Ascending aorta (tissue), 2 donors: Measurements from ENCODE around the gene KLHL14. TPM values are rescaled to one million over a fixed set of nuclear protein-coding genes. Genes with fewer than 3 reads are reported as not detected.

Experiments used
- DNase-seq, 2 donors: peaks; one replicate each; pipeline ENCODE4 v3.0.0-alpha.2; 2019; ENCODE audit warnings: low spot score in 2 of 2
- H3K27ac ChIP-seq, 2 donors: fragments of 200-600 bp; sonication (generic); one replicate each; pipeline ENCODE4 v1.5.1; 2016 to 2017; ENCODE audit warnings: mild to moderate bottlenecking in 1 of 2
- H3K27me3 ChIP-seq: fragments of 200-600 bp; sonication (generic); one replicate; pipeline ENCODE4 v1.5.1; 2017
- H3K36me3 ChIP-seq, 2 donors: fragments of 200-600 bp; sonication (generic); one replicate each; pipeline ENCODE4 v1.5.1; 2016
- H3K4me1 ChIP-seq, 2 donors: fragments of 200-600 bp; sonication (generic); one replicate each; pipeline ENCODE4 v1.5.1; 2016 to 2017; ENCODE audit warnings: mild to moderate bottlenecking in 1 of 2
- H3K4me3 ChIP-seq, 2 donors: fragments of 200-600 bp; sonication (generic); one replicate each; pipeline ENCODE4 v1.5.1; 2016 to 2017; ENCODE audit warnings: mild to moderate bottlenecking in 1 of 2
- H3K9me3 ChIP-seq, 2 donors: fragments of 200-600 bp; sonication (generic); one replicate each; pipeline ENCODE4 v1.5.1; 2016
- CTCF ChIP-seq, 3 experiments: fragments of 200-600 bp in 2 of 3; fragments of 450-650 bp in 1 of 3; sonication (generic) in 2 of 3; IDR thresholded peaks; one replicate each; pipeline ENCODE4 v1.5.1; 2016 to 2019; ENCODE audit warnings: antibody characterized with exemption in 3 of 3, mild to moderate bottlenecking in 1 of 3, moderate library complexity in 1 of 3
- intact Hi-C: fragments of 100-400 bp; cut with DNase I; formaldehyde crosslinking; loops from one replicate; pipeline ENCODE4 v1.15.1; 2023
- total RNA-seq: library from RNA; depleted of rRNA; stranded (reverse); fragments of >200 nt; gene quantifications from one replicate; pipeline ENCODE4 v1.1.0, GENCODE V29; 2016

Gene KLHL14
- total RNA-seq, 1 donor from 2014 or later: not detected

DNA sequence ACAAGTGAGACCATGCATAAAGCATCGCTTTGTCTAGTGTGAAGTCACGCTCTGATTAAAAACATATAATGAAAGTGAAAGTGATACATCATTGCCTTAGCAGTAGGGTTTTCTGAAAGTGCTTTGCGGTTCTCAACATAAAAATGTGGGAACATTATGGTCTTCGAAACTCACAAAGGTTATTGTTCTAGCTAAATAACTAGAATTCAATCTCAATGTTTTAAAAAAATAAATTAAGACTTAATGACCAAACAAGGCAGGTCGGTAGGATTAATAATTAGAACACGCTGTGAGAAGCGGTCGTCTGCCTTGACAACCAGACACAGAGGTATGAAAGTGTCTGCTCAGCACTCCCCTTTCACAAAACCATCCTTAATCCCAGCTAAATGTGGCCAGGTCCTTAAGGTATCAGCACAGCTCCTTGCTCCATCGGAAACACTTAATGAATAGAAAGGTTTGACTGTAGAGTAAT lies 42.2 kb downstream of the KLHL14 start:
- H3K4me3 ChIP-seq: peak overlapping the region; percentile 31 to 52
- H3K27me3 ChIP-seq: no peaks in the 10 kb centered on the region
- H3K27ac ChIP-seq: no peak overlapping the region
- intact Hi-C loops: no loop called here
- H3K36me3 ChIP-seq: no peaks in the 10 kb centered on the region
- no peak for DNase-seq
- no peaks in the 10 kb centered on the region for H3K9me3 ChIP-seq
- no peaks in the 10 kb centered on the region for H3K4me1 ChIP-seq
- no peak for TF ChIP-seq CTCF (IDR thresholded peaks at IDR 0.05)

DNA sequence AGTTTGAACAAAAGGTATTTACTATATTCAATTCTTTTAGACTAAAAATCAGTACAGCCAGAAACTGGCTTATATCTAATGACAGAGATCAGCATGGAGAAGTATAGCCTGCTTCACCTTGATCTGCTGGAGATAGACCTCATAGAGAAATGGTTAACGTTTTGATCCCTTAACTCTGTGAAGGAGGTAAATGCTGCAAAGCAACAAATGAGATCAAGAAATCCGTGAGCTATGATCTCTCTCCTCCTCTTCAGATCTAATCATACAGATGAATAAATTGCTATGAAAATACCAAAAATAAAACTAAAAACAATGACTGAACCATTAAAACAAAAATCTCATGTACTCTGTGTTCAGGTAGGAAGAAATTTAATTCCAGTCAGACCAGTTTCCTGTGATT lies 42.8 kb downstream of the KLHL14 start:
- Histone ChIP-seq H3K9me3 (no peaks in the 10 kb centered on the region), H3K4me3 (peak overlapping the region; percentile 31 to 52), H3K27ac (no peak overlapping the region), H3K4me1 (no peaks in the 10 kb centered on the region), H3K36me3 (no peaks in the 10 kb centered on the region), H3K27me3 (no peaks in the 10 kb centered on the region)
- DNase-seq: no peak
- TF ChIP-seq CTCF (IDR thresholded peaks at IDR 0.05): no peak
- intact Hi-C loops: no loop called here

DNA sequence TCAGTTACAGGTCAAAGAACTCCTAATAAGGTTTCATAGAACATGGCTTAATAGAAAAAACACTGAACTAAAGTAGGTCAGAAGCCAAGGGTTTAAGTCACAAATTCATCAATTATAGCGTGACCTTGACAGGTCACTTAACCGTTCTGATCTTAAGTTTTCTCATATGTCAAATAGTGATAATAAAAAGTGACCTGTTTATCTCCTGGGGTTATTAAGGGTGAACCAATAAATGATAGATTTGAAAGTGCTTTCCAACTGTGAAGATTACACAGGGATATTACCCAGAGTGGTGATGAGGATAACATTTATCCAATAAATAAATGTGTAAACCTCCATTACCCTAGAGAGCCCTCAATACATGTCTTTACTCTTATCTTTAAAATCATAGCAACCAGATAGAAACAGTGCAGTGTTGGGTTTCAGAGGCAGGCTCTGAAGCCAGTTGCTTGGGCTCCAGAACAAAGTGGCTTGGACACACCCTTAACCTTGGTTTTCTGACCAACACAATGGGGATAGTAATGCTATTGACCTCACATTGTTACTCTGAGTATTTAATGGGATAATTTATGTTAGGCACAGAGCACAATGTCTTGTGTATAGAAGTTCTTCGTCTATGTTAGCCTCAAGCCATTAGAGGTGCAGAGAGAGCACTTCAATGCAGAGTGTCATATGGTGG lies 48.6 kb downstream of the KLHL14 start:
- Histone ChIP-seq H3K4me3 (no peak overlapping the region), H3K27me3 (no peaks in the 10 kb centered on the region), H3K4me1 (no peaks in the 10 kb centered on the region), H3K36me3 (no peaks in the 10 kb centered on the region), H3K27ac (no peak overlapping the region), H3K9me3 (no peaks in the 10 kb centered on the region)
- no peak for DNase-seq
- TF ChIP-seq CTCF (IDR thresholded peaks at IDR 0.05): no peak
- intact Hi-C loops: no loop called here

GRCh38 chr18:32722279-32722678 lies 50.5 kb downstream of the KLHL14 start:
- intact Hi-C loops: no loop called here
- Histone ChIP-seq H3K4me3 (no peak overlapping the region), H3K9me3 (no peaks in the 10 kb centered on the region), H3K27me3 (no peaks in the 10 kb centered on the region), H3K4me1 (no peaks in the 10 kb centered on the region), H3K36me3 (no peaks in the 10 kb centered on the region), H3K27ac (no peak overlapping the region)
- no peak for DNase-seq
- no peak for TF ChIP-seq CTCF (IDR thresholded peaks at IDR 0.05)

- H3K36me3 ChIP-seq: no peaks in the 10 kb centered on the region
- no peak for TF ChIP-seq CTCF (IDR thresholded peaks at IDR 0.05)
- no peaks in the 10 kb centered on the region for H3K9me3 ChIP-seq
- no peak overlapping the region for H3K4me3 ChIP-seq
- intact Hi-C loops: no loop called here
- no peak overlapping the region for H3K27ac ChIP-seq
- H3K4me1 ChIP-seq: no peaks in the 10 kb centered on the region
- no peaks in the 10 kb centered on the region for H3K27me3 ChIP-seq
- DNase-seq: no peak
Measured at GRCh38 chr18:32717126-32717525, 55.7 kb downstream of the KLHL14 start.
